ENCODE results near the gene CCDC107.

Gene CCDC107

DNA sequence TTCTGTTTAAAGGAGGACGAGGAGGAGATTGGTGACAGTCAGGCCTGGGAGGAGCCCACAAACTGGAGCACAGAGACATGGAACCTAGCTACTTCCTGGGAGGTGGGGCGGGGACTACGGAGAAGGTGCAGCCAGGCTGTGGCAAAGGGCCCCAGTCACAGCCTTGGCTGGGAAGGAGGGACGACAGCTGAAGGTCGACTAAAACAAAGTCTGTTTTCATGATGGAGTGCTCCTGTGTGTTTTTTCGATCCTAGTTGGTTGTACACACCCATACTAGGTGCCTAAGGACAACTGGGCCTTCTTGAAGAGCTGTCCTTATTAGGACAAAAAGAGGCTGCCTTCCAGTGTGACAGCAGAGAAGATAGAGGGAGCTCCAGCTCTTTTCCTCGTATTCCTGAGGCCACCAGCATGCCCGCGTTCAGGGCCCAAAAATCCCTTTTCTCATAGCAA, 2.9 kb downstream of the CCDC107 start:
- DNase-seq (ENCODE audit: low read depth, low spot score), result no peak

DNA sequence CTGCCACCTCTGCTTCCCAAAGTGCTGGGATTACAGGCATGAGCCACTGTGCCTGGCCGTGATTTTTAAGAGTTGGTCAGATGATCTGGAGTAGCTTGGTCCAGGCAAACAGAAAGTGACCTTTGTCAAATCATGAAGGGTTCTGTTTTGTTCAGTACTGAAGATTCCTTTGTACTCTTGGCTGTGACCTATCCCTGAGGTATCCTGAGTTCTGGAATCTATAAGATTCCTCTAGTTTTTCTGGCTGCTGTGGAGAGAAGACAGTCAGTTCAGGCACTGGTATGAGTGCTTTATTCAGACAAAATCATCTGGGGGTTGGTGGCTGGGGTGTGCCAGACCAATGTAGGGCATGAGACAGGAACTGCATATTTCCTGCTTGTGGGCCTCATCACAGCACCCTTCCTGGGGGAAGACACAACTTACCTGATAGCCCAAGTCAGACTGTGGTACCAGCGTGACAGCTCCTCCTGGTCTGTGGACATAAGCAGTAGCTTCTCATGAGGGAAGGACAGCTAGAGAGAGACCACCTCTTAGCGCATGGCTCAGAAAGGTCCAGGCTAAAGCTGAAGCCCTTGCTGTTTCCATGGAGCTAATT, 3.8 kb downstream of the CCDC107 start:
- no peak for DNase-seq (ENCODE audit: low read depth, low spot score)

DNA sequence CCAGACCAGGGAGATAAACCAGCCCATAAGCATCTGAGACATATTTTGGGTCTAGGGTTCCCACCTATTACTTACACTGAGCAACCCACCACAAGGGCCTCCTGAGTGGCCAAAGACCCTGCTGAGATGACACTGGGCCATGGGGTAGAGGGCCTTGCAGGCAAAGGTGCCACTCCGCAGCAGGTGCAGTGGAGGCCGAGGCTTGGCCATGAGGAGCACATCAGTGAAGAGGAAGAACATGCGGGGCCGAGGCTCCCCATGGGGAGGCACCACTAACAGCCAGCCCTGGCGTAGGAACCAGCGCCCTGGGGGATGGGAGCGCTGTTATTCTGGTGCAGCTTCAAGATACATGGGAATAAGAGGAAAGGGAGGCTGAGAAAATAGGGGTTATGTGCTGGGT, 4.3 kb downstream of the CCDC107 start:
- no peak for DNase-seq (ENCODE audit: low read depth, low spot score)

DNA sequence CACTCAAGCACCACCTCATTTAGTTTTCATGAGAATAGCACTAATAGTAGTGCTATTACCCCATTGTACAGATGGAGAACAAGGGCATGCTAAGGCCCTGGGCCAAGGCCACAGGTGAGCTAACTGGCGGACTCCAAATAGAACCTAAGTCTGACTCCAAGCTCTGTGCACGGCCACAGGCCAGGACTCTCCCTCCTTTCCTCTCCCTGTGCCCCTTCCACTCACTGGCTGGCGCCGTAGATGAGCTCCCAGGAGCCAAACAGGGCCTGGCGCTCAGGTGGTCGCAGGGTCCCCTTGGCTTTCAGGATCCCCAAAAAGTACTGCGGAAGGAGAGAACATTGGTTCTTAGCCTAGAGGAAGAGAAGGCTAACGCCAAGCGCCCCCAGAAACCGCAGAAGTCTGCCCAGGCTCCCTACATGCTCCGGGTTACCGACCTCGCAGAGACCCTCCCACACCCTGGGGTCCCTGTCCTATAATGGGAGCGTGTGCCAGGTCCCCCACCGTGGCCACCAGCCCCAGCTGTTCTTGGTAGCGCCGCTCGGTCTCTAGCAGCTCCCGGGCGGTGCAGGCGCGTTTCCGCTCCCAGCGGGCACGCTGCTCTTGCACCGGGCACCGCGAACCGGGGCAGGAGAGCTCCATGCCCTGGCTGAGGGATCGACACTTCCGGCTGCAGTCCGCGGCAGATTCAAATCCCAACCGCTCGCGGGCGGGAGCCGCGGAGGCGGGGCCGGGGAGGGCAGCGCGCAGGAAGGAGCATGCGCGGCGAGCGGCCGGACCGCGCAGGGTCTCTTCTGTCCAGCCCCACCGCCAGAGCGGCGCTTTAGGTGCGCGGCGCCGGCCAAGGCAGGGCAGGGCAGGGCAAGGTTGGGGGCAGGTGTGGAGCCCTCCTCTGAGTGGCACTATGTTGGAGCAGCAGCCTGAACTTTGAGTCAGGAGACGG, 6.7 kb downstream of the CCDC107 start, which contains the start of gene ARHGEF39:
ARHGEF39 (minus strand) TSS at position 665 of the 940 bp plus-strand sequence; CDS start at position 639, 26 bp downstream.
- no peak for DNase-seq (ENCODE audit: low read depth, low spot score)

DNA sequence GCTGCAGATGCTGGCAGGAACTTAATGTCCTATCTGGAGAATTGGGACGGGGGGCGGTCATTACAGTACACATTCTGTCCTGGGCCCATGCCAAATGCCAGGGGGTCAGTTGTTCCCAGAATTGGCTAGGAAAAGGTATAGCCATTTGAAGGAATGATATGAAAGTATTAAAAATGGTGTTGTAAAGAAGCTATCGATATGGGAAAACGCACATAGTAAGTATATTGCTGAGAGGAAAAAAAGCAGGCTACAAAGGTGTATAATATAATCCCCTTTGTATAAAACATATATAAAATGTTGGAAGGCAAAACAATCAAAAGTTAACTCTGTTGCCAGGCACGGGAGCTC, 7.4 kb downstream of the CCDC107 start:
- DNase-seq (ENCODE audit: low read depth, low spot score), result no peak

DNA sequence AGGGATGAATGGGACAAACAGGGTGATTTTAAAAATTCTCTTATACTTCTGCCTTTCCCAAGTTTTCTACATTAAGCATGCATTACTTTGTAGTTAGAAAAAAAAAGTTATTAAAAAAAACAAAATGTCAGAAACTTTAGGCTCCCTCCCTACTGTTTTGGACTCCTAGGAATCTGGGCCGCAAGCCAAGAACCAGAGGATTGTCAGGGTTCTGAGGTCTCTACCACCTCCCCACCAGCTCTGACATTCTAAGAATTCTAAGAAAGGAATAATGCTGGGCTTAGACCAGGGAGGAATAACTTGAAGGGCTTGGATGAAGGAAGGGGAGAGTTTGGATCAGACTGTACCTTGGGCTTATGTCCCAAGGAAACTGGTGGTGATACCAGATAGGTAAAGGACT, 8.0 kb downstream of the CCDC107 start:
- no peak for DNase-seq (ENCODE audit: low read depth, low spot score)

DNA sequence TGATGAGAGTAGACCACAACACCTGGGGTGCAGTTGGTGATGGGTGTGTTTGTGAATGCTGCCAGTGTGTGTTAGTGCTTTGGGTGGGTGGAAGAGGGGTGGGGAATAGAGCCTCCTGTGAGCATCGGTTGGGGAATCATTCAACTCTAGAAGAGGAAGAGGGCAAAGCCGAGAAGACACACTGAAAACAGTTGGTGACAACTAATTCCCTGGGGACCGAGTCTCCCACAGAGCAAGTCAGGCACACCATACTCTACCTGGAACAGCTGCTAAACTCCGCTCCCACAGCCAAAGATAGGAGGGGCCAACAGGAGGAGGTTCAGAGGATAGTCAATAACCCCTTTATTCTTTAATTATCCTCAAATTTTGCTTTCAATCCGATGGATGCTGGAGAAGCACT, 8.5 kb downstream of the CCDC107 start:
- DNase-seq (ENCODE audit: low read depth, low spot score), result no peak

DNA sequence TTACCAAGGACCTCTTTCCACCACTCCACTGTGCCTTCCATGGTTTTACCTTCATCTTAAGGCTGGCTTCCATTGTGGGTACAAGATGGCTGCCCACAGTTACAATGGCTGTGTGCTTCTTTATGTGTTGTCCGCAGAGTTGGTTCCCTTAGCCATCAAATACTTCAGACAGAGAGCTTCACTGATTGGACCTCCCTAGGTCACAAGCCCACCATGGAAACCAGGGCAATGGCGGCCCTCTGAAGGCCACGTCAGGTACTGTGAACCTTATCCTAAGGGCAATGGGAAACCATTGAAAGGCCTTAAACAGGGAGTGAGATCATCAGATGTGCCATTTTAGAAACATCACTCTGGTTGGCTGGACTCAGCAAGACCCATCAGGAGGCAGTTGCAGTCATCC, 9.8 kb downstream of the CCDC107 start:
- no peak for DNase-seq (ENCODE audit: low read depth, low spot score)

DNA sequence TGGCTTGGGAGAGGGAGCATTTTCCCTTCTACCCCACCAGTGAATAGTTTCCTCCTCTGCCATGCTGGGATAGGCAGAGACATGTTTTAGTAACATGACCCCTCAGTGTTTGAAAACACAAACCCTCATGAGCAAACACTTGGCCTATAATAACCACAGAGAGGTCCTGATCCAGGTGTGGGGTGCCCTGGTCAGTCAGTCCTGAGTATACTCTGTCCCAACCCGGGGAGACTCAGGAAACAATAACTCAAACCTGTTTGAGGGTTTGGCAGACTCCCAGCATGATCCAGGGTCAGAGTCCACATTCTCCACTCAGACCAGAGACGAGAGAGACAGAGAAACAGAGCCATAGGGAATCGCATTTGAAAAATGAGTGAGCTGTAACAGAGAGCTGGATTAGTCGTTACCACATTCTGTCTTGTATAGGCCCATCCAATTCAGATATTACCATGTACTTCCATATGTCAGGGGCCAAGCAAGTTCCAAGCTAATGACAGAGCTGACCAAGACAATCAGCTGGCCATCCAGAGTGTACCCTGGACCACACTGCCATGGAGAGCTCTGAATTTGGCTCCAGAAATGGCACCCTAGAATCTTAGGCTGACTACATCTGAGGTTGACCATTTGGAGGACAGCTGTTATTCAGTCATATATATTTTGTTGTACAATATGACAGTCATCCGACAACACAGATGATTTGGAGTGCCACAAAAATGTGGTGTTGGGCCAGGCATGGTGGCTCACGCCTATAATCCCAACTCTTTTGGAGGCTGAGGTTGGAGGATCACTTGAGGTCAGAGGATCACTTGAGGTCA, 11.4 kb downstream of the CCDC107 start:
- no peak for DNase-seq (ENCODE audit: low read depth, low spot score)

DNA sequence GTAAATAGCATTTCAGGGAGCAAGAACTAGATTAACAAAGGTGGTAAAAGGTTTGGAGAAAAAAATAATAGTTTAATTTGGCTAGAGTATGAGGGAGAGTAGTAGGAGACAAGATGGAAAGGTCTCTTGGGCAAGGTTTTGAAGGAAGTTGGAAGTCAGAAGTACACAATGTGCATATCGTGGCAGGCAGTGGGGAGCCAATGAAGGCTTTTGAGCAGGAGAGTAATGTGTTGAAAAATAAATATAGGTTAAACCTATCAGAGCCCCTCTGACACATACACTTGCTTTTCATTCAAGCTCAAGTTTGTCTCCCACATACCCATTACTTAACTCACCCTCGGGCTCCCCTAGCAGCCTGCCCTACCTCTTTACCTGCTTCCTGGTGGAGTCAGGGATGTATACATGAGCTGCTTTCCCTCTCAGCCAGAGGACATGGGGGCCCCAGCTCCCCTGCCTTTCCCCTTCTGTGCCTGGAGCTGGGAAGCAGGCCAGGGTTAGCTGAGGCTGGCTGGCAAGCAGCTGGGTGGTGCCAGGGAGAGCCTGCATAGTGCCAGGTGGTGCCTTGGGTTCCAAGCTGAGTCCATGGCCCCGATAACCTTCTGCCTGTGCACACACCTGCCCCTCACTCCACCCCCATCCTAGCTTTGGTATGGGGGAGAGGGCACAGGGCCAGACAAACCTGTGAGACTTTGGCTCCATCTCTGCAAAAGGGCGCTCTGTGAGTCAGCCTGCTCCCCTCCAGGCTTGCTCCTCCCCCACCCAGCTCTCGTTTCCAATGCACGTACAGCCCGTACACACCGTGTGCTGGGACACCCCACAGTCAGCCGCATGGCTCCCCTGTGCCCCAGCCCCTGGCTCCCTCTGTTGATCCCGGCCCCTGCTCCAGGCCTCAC, 15.3 kb downstream of the CCDC107 start, which contains the start of gene CA9:
CA9 (plus strand) TSS at position 797 of the 893 bp plus-strand sequence; CDS start at position 829, 32 bp downstream.
- no peak for DNase-seq (ENCODE audit: low read depth, low spot score)

DNA sequence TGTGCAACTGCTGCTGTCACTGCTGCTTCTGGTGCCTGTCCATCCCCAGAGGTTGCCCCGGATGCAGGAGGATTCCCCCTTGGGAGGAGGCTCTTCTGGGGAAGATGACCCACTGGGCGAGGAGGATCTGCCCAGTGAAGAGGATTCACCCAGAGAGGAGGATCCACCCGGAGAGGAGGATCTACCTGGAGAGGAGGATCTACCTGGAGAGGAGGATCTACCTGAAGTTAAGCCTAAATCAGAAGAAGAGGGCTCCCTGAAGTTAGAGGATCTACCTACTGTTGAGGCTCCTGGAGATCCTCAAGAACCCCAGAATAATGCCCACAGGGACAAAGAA, 15.9 kb downstream of the CCDC107 start:
- DNase-seq (ENCODE audit: low read depth, low spot score), result no peak

DNA sequence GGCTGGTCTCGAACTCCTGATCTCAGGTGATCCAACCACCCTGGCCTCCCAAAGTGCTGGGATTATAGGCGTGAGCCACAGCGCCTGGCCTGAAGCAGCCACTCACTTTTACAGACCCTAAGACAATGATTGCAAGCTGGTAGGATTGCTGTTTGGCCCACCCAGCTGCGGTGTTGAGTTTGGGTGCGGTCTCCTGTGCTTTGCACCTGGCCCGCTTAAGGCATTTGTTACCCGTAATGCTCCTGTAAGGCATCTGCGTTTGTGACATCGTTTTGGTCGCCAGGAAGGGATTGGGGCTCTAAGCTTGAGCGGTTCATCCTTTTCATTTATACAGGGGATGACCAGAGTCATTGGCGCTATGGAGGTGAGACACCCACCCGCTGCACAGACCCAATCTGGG, 17.1 kb downstream of the CCDC107 start:
- DNase-seq (ENCODE audit: low read depth, low spot score), result no peak

DNA sequence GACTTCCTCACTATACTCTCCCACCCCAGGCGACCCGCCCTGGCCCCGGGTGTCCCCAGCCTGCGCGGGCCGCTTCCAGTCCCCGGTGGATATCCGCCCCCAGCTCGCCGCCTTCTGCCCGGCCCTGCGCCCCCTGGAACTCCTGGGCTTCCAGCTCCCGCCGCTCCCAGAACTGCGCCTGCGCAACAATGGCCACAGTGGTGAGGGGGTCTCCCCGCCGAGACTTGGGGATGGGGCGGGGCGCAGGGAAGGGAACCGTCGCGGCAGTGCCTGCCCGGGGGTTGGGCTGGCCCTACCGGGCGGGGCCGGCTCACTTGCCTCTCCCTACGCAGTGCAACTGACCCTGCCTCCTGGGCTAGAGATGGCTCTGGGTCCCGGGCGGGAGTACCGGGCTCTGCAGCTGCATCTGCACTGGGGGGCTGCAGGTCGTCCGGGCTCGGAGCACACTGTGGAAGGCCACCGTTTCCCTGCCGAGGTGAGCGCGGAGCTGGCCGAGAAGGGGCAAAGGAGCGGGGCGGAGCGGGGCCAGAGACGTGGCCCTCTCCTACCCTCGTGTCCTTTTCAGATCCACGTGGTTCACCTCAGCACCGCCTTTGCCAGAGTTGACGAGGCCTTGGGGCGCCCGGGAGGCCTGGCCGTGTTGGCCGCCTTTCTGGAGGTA, 17.8 kb downstream of the CCDC107 start:
- DNase-seq (ENCODE audit: low read depth, low spot score), result no peak

DNA sequence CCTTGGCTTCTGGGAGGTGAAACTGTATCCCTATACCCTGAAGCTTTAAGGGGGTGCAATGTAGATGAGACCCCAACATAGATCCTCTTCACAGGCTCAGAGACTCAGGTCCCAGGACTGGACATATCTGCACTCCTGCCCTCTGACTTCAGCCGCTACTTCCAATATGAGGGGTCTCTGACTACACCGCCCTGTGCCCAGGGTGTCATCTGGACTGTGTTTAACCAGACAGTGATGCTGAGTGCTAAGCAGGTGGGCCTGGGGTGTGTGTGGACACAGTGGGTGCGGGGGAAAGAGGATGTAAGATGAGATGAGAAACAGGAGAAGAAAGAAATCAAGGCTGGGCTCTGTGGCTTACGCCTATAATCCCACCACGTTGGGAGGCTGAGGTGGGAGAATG, 21.0 kb downstream of the CCDC107 start:
- no peak for DNase-seq (ENCODE audit: low read depth, low spot score)

DNA sequence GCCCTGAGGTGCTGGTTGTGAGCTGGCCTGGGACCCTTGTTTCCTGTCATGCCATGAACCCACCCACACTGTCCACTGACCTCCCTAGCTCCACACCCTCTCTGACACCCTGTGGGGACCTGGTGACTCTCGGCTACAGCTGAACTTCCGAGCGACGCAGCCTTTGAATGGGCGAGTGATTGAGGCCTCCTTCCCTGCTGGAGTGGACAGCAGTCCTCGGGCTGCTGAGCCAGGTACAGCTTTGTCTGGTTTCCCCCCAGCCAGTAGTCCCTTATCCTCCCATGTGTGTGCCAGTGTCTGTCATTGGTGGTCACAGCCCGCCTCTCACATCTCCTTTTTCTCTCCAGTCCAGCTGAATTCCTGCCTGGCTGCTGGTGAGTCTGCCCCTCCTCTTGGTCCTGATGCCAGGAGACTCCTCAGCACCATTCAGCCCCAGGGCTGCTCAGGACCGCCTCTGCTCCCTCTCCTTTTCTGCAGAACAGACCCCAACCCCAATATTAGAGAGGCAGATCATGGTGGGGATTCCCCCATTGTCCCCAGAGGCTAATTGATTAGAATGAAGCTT, 21.8 kb downstream of the CCDC107 start:
- no peak for DNase-seq (ENCODE audit: low read depth, low spot score)

DNA sequence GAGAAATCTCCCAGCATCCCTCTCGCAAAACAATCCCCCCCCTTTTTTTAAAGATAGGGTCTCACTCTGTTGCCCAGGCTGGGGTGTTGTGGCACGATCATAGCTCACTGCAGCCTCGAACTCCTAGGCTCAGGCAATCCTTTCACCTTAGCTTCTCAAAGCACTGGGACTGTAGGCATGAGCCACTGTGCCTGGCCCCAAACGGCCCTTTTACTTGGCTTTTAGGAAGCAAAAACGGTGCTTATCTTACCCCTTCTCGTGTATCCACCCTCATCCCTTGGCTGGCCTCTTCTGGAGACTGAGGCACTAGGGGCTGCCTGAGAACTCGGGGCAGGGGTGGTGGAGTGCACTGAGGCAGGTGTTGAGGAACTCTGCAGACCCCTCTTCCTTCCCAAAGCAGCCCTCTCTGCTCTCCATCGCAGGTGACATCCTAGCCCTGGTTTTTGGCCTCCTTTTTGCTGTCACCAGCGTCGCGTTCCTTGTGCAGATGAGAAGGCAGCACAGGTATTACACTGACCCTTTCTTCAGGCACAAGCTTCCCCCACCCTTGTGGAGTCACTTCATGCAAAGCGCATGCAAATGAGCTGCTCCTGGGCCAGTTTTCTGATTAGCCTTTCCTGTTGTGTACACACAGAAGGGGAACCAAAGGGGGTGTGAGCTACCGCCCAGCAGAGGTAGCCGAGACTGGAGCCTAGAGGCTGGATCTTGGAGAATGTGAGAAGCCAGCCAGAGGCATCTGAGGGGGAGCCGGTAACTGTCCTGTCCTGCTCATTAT, 22.4 kb downstream of the CCDC107 start:
- no peak for DNase-seq (ENCODE audit: low read depth, low spot score)

DNA sequence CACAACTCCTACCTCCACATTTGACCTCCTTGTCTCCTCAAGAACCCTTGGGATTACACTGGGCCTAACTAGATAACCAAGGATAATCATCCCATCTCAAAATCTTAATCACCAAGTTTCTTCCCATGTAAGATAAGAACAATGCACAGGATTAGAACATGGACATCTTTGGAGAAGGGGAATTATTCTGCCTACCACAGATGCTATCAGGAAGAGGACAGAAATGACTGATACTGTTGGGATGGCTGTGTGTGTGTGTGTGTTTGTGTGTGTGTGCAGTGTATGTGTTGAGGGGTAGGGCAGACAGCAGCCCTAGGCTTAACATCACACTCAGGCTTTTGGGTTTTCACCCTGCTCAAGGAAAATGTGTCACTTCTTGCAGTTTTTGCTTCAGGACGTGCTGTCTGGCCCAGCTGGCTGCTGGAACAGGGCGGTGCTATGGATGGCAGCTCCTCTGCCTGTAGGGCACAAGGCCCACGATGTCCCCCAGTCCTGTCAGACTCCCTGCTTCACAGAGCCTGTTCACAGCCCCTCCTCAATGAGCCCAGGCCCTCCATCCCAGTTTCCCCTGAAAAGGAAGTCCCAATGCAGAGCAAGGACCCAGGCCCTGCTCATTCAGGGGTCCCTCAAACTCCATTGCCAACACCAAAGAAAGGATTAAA, 23.4 kb downstream of the CCDC107 start:
- no peak for DNase-seq (ENCODE audit: low read depth, low spot score)

DNA sequence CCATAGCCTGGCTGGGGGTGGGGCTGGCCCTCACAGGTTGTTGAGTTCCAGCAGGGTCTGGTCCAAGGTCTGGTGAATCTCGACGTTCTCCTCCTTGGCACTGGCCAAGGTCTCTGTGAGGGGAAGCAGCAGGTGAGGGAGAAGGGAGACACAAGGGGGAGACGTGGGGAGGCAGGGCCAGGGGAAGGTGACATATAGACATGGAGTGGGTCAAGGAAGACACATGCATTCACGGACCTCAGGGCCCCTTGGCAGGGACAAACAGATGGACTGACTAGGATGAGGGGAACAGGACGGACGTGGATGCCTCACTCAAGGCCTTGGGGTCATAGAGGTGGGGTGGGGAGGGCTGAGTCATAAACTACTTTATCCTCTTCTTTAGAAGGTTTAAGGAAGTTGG, 24.0 kb downstream of the CCDC107 start:
- DNase-seq (ENCODE audit: low read depth, low spot score), result no peak
